Neural progenitor cell (in vitro differentiated cells): Measurements from ENCODE around the gene ABTB2.

ENCODE experiments used
- CTCF ChIP-seq: fragments of 200-600 bp; sonication (generic); IDR thresholded peaks from 2 replicates; pipeline ENCODE4 v1.5.1; 2017; ENCODE audit warnings: antibody characterized with exemption, mild to moderate bottlenecking
- EZH2 ChIP-seq: fragments of 200-600 bp; sonication (generic); IDR thresholded peaks from 2 replicates; pipeline ENCODE4 v1.6.1; 2017; ENCODE audit warnings: antibody characterized with exemption, mild to moderate bottlenecking, moderate library complexity
- EZH2phosphoT487 ChIP-seq: fragments of 200-600 bp; sonication (generic); IDR thresholded peaks from 2 replicates; pipeline ENCODE4 v1.6.1; 2017; ENCODE audit warnings: antibody characterized with exemption

GRCh38 chr11:34223021-34223813, 134.6 kb downstream of the ABTB2 start:
- no peak for TF ChIP-seq EZH2
- no peak for TF ChIP-seq CTCF
- TF ChIP-seq EZH2phosphoT487, result no peak
